HUES64 (cell line): ENCODE measurements around the gene ATAD1.

Experiments
- H3K27ac ChIP-seq: 2 replicates; pipeline ENCODE4 v1.7.0; 2013; ENCODE audit warnings: low read depth, low read length, inconsistent platforms
- H3K27me3 ChIP-seq: 2 replicates; pipeline ENCODE4 v1.6.1; 2013; ENCODE audit warnings: mild to moderate bottlenecking, low read length; ENCODE audit not compliant: insufficient read depth
- H3K36me3 ChIP-seq: 2 replicates; pipeline ENCODE4 v1.6.1; 2013; ENCODE audit warnings: mild to moderate bottlenecking, low read length; ENCODE audit not compliant: insufficient read depth
- H3K4me1 ChIP-seq: 2 replicates; pipeline ENCODE4 v1.6.1; 2013; ENCODE audit warnings: mild to moderate bottlenecking, low read length, moderate library complexity; ENCODE audit not compliant: insufficient read depth
- H3K4me3 ChIP-seq: 2 replicates; pipeline ENCODE4 v1.5.1; 2013; ENCODE audit warnings: mild to moderate bottlenecking, low read length, moderate library complexity
- H3K9ac ChIP-seq: 2 replicates; pipeline ENCODE4 v1.6.1; 2013; ENCODE audit warnings: mild to moderate bottlenecking, low read depth, low read length
- H3K9me3 ChIP-seq: 2 replicates; pipeline ENCODE4 v1.6.1; 2013; ENCODE audit warnings: low read depth, low read length; ENCODE audit not compliant: insufficient read depth
- WGBS: fragments of 150-250, 120-280 bp; methylation state at CpG from one replicate; pipeline ENCODE4 v1.1.7; 2013; ENCODE audit warnings: missing lambda C conversion rate; 5-methylcytosine and 5-hydroxymethylcytosine counted together

The ATAD1 gene

GRCh38 chr10:87706731-87707130 is 111.3 kb downstream of the ATAD1 start:
- H3K4me1 ChIP-seq, result no peaks in the 10 kb centered on the region
- no peaks in the 10 kb centered on the region for H3K27me3 ChIP-seq
- no peak overlapping the region for H3K4me3 ChIP-seq
- no peaks in the 10 kb centered on the region for H3K9me3 ChIP-seq
- H3K27ac ChIP-seq, result no peak overlapping the region
- H3K9ac ChIP-seq, result no peak overlapping the region
- H3K36me3 ChIP-seq, result peaks cover 11% of the 10 kb centered on the region; the same call in 1 of the 2 replicates
- 95% methylated on average over 4 of the region's 4 CpGs for WGBS

DNA sequence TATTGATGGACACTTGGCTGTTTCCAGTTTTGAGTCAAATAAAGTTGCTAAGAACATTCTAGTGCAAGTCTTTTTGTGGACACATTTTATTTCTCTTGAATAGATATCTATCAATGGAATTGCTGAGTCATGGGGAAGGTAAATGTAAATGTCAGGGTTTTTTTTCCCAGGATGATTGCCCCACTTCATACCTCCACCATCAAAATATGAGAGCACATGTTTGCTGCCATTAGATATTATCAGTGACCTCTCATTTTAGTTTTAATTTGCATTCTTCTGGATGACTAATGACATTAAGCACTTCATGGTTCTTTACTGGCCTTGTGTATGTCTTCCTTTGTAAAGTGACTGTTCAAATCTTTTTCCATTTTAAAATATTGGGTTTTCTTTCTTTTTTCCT is 112.7 kb downstream of the ATAD1 start:
- Histone ChIP-seq H3K36me3 (peaks cover 11% of the 10 kb centered on the region; the same call in 1 of the 2 replicates), H3K27ac (no peak overlapping the region), H3K9ac (no peak overlapping the region), H3K27me3 (no peaks in the 10 kb centered on the region), H3K9me3 (no peaks in the 10 kb centered on the region), H3K4me3 (no peak overlapping the region), H3K4me1 (no peaks in the 10 kb centered on the region)

DNA sequence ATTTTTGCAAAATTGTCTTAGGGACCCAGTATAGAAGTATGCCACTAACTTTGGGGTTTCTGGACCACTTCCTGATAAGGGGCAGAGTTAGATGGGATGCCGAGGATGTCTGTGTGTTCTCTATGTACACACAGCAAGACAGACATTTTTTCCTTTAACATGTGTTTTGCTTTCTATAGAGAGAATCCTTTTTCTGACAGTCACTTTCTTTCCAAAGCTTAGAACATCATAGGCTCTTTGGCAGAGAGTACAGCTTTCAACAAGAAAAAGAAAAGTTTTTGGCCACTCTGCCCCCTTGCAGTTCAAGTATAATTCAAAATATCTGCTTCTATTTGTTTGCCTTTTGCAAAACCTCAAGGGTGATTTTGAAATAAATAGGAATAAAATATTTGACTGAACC is 114.3 kb downstream of the ATAD1 start:
- Histone ChIP-seq H3K36me3 (no peaks in the 10 kb centered on the region), H3K27ac (no peak overlapping the region), H3K27me3 (no peaks in the 10 kb centered on the region), H3K9me3 (no peaks in the 10 kb centered on the region), H3K4me1 (no peaks in the 10 kb centered on the region), H3K4me3 (no peak overlapping the region), H3K9ac (no peak overlapping the region)
- 92% methylated on average over 1 of the region's 1 CpG for WGBS

- no peaks in the 10 kb centered on the region for H3K9me3 ChIP-seq
- WGBS, result 90% methylated on average over 4 of the region's 4 CpGs
- no peaks in the 10 kb centered on the region for H3K27me3 ChIP-seq
- no peak overlapping the region for H3K4me3 ChIP-seq
- no peaks in the 10 kb centered on the region for H3K36me3 ChIP-seq
- no peaks in the 10 kb centered on the region for H3K4me1 ChIP-seq
- no peak overlapping the region for H3K9ac ChIP-seq
- H3K27ac ChIP-seq, result no peak overlapping the region
Observed at GRCh38 chr10:87702973-87703294, 115.1 kb downstream of the ATAD1 start.

DNA sequence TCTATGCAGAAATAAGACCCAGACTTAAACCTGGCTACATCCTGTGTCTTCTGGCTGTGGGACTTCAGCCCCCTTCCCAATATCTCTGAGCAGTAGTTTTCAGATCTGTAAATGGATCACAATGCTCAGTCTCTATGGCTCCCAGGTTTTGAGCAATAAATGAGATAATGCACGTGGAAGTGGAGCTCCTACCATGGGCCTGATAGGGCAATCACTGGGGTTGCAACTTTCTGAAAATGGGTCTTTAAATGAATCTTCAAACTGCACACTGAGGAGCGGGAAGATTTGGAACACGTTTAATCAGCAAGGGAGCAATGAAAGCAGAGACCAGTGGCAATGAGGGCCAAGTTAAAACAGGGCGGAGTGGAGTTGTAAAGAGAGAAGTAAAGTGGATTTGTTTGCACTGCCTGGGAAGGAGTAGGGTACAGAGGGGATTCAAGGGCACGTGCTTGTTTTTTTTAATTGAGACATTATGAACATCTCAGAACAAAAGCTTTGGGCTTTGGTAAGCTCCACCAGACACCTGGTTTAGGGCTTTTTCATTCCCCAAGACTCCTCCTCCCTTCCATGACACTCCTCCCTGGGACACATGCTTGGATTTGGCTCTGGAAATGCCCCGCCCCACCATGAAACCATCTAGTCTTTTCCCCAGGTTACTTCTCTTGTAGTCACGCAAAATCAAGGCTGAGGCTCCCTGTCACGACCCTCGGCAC is 115.6 kb downstream of the ATAD1 start:
- Histone ChIP-seq H3K9me3 (no peaks in the 10 kb centered on the region), H3K27ac (no peak overlapping the region), H3K36me3 (no peaks in the 10 kb centered on the region), H3K4me3 (no peak overlapping the region), H3K9ac (no peak overlapping the region), H3K27me3 (no peaks in the 10 kb centered on the region), H3K4me1 (no peaks in the 10 kb centered on the region)
- WGBS, result 91% methylated on average over 9 of the region's 9 CpGs
